MG63 (cell line): ENCODE data around the gene STRN3. TPM values are rescaled to one million over a fixed set of nuclear protein-coding genes. Genes with fewer than 3 reads are reported as not detected.
A peak's percentile ranks its signal among the peaks of the same experiment; 100 is the strongest.
"Not testable (repeated sequence)": the region's sequence is repeated elsewhere in the genome, so short reads cannot be mapped to it uniquely, and the experiment has no call there.

ENCODE experiments used
- DNase-seq: peaks from one replicate; pipeline ENCODE4 v3.0.0-alpha.2; 2020
- H3K27me3 ChIP-seq: fragments of 250-450 bp; sonication (Bioruptor Pico); 2 replicates; pipeline ENCODE4 v1.5.1; 2020; ENCODE audit warnings: mild to moderate bottlenecking, moderate library complexity
- H3K36me3 ChIP-seq: fragments of 250-450 bp; sonication (Bioruptor Pico); 2 replicates; pipeline ENCODE4 v1.5.1; 2020; ENCODE audit warnings: mild to moderate bottlenecking, moderate library complexity
- H3K4me3 ChIP-seq: fragments of 250-450 bp; sonication (Bioruptor Pico); 2 replicates; pipeline ENCODE4 v1.5.1; 2020; ENCODE audit warnings: mild to moderate bottlenecking, moderate library complexity
- H3K9me3 ChIP-seq: fragments of 250-450 bp; sonication (Bioruptor Pico); 2 replicates; pipeline ENCODE4 v1.5.1; 2020; ENCODE audit warnings: mild to moderate bottlenecking, moderate library complexity
- total RNA-seq: library from RNA; depleted of rRNA; stranded (reverse); fragments of >200 nt; shearing (Covaris generic); gene quantifications from 2 replicates; pipeline ENCODE4 v1.2.3, GENCODE V29; 2014; ENCODE audit warnings: low replicate concordance

The STRN3 gene
- total RNA-seq, 1 experiment from 2014 or later = 20.4 TPM

- no peaks in the 10 kb centered on the region for H3K27me3 ChIP-seq
- H3K36me3 ChIP-seq = peaks cover 5% of the 10 kb centered on the region
- no peak for DNase-seq
- H3K4me3 ChIP-seq = no peak overlapping the region
- no peaks in the 10 kb centered on the region for H3K9me3 ChIP-seq
Observed at GRCh38 chr14:31018057-31018645, 8.0 kb downstream of the STRN3 start.

DNA sequence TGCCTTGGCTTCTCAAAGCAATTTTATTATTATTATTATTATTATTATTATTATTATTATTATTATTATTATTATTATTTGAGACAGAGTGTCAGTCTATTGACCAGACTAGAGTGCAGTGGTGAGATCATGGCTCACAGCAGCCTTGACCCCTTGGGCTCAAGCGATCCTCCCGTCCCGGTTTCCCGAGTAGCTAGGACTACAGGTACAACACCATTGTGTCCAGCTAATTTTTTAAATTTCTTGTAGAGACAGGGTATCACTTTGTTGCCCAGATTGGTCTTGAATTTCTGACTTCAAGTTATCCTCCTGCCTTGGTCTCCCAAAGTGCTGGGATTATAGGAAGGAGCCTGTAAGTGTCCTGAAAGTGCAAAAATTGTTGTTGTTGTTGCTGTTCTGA lies 12.3 kb downstream of the STRN3 start:
- Histone ChIP-seq H3K9me3 (no peaks in the 10 kb centered on the region), H3K36me3 (no peaks in the 10 kb centered on the region), H3K27me3 (no peaks in the 10 kb centered on the region), H3K4me3 (no peak overlapping the region)
- DNase-seq = no peak

DNA sequence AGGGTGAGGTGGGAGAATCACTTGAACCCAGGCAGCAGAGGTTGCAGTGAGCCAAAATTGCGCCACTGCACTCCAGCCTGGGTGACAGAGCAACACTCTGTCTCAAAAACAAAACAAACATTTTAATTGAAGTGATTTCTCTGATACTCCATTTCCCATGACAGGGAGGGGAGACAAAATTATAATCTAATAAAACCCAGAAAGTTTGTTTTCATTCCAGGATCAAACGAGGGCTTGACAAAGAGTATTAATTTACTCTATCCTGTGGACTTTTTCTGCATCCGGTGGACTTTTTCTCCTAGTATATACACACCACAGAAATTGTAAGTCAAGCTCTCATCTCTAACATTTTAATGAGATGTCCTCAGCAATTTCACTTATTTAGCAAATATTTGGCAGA lies 15.2 kb downstream of the STRN3 start:
- H3K27me3 ChIP-seq = no peaks in the 10 kb centered on the region
- H3K4me3 ChIP-seq = no peak overlapping the region
- no peak for DNase-seq
- H3K36me3 ChIP-seq = no peaks in the 10 kb centered on the region
- H3K9me3 ChIP-seq = no peaks in the 10 kb centered on the region

GRCh38 chr14:31009836-31010574 lies 16.2 kb downstream of the STRN3 start:
- Histone ChIP-seq H3K4me3 (no peak overlapping the region), H3K27me3 (no peaks in the 10 kb centered on the region), H3K36me3 (no peaks in the 10 kb centered on the region), H3K9me3 (no peaks in the 10 kb centered on the region)
- no peak for DNase-seq

GRCh38 chr14:31006703-31007102 lies 19.5 kb downstream of the STRN3 start:
- no peaks in the 10 kb centered on the region for H3K36me3 ChIP-seq
- no peaks in the 10 kb centered on the region for H3K27me3 ChIP-seq
- no peak overlapping the region for H3K4me3 ChIP-seq
- H3K9me3 ChIP-seq = no peaks in the 10 kb centered on the region
- no peak for DNase-seq

- H3K27me3 ChIP-seq, H3K4me3 ChIP-seq, DNase-seq, H3K9me3 ChIP-seq, H3K36me3 ChIP-seq: not testable (repeated sequence)
Observed at GRCh38 chr14:31004007-31004406, 22.2 kb downstream of the STRN3 start.

GRCh38 chr14:31003284-31003683 lies 22.9 kb downstream of the STRN3 start:
- no peak for DNase-seq
- no peak overlapping the region for H3K4me3 ChIP-seq
- no peaks in the 10 kb centered on the region for H3K27me3 ChIP-seq
- no peaks in the 10 kb centered on the region for H3K36me3 ChIP-seq
- peaks cover 10% of the 10 kb centered on the region; the same call in 1 of the 2 replicates for H3K9me3 ChIP-seq

GRCh38 chr14:31001339-31001658 lies 24.9 kb downstream of the STRN3 start:
- no peak for DNase-seq
- Histone ChIP-seq H3K9me3 (peaks cover 10% of the 10 kb centered on the region; the same call in 1 of the 2 replicates), H3K36me3 (0 out of 2 replicates have a peak, but pooled peaks cover 3% of the 10 kb centered on the region), H3K27me3 (no peaks in the 10 kb centered on the region), H3K4me3 (no peak overlapping the region)

DNA sequence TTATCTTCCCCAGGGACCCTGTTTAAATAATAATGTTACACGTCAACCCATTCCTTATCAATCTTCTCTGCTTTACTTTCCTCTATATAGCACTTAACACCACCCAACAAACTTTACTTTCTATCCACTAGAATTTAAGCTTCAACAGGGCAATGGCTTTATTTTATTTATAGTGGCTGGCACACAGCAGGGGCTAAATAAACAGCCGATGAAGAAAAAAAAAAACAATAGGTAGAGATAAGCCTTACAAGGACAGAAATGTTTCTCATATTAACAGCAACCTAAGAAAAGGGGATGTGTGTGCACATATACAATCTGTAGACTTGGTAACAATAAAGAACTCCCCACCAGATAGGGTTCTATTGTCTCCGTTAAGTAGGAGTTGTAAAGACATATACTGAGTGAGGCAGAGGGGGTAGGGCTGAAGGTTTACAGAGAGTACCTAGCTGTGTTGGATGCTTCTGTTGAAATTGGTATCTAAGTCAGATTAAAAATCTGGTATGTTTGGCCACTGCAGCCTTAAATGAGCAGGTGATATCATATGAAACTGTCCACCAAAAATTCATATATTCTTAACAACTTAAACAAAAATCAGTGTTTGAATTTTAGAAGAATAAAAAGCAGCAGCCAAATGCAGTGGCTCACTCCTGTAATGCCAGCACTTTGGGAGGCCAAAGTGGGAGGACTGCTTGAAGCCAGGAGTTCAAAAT lies 25.4 kb downstream of the STRN3 start:
- Histone ChIP-seq H3K9me3 (peaks cover 10% of the 10 kb centered on the region; the same call in 1 of the 2 replicates), H3K4me3 (no peak overlapping the region), H3K36me3 (0 out of 2 replicates have a peak, but pooled peaks cover 3% of the 10 kb centered on the region), H3K27me3 (no peaks in the 10 kb centered on the region)
- peak; percentile 5 for DNase-seq

- Histone ChIP-seq H3K27me3 (no peaks in the 10 kb centered on the region), H3K36me3 (0 out of 2 replicates have a peak, but pooled peaks cover 3% of the 10 kb centered on the region), H3K9me3 (peaks cover 10% of the 10 kb centered on the region; the same call in 1 of the 2 replicates), H3K4me3 (no peak overlapping the region)
- DNase-seq = no peak
Observed at GRCh38 chr14:30999038-30999773, 27.0 kb downstream of the STRN3 start.

GRCh38 chr14:30998100-30998706 lies 28.0 kb downstream of the STRN3 start:
- Histone ChIP-seq H3K27me3 (no peaks in the 10 kb centered on the region), H3K9me3 (peaks cover 10% of the 10 kb centered on the region; the same call in 1 of the 2 replicates), H3K4me3 (no peak overlapping the region), H3K36me3 (0 out of 2 replicates have a peak, but pooled peaks cover 3% of the 10 kb centered on the region)
- DNase-seq = no peak

GRCh38 chr14:30996892-30997659 lies 29.1 kb downstream of the STRN3 start:
- peaks cover 10% of the 10 kb centered on the region; the same call in 1 of the 2 replicates for H3K9me3 ChIP-seq
- DNase-seq = no peak
- H3K36me3 ChIP-seq = 0 out of 2 replicates have a peak, but pooled peaks cover 3% of the 10 kb centered on the region
- no peak overlapping the region for H3K4me3 ChIP-seq
- no peaks in the 10 kb centered on the region for H3K27me3 ChIP-seq

- Histone ChIP-seq H3K9me3 (peaks cover 10% of the 10 kb centered on the region; the same call in 1 of the 2 replicates), H3K4me3 (no peak overlapping the region), H3K36me3 (0 out of 2 replicates have a peak, but pooled peaks cover 3% of the 10 kb centered on the region), H3K27me3 (no peaks in the 10 kb centered on the region)
- no peak for DNase-seq
Observed at GRCh38 chr14:30995689-30996088, 30.5 kb downstream of the STRN3 start.

- Histone ChIP-seq H3K27me3 (no peaks in the 10 kb centered on the region), H3K4me3 (no peak overlapping the region), H3K9me3 (peaks cover 10% of the 10 kb centered on the region; the same call in 1 of the 2 replicates), H3K36me3 (0 out of 2 replicates have a peak, but pooled peaks cover 3% of the 10 kb centered on the region)
- no peak for DNase-seq
Observed at GRCh38 chr14:30994681-30995620, 31.2 kb downstream of the STRN3 start.

DNA sequence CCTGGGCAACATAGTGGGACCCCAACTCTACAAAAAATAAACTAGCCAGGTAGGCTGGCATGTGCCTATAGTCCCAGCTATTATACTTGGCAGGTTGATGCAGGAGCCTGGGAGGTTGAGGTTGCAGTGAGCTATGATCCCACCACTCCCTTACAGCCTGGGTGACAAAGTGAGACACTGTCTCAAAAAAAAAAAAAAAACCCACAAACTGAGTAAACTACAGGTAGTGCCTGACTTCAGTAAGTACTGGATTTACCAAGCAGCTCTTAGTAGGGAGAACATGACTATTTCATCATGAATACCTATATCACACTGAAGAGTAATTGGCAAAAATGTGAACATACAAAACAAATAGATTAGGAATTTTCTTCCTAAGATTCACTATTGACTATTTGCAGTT lies 33.1 kb downstream of the STRN3 start:
- H3K4me3 ChIP-seq = no peak overlapping the region
- no peaks in the 10 kb centered on the region; the same call in 1 of the 2 replicates for H3K9me3 ChIP-seq
- 0 out of 2 replicates have a peak, but pooled peaks cover 2% of the 10 kb centered on the region for H3K36me3 ChIP-seq
- H3K27me3 ChIP-seq = no peaks in the 10 kb centered on the region
- DNase-seq = no peak
